ENCODE results near the gene MTMR10.
A peak's percentile ranks its signal among the peaks of the same experiment; 100 is the strongest.

The MTMR10 gene

DNA sequence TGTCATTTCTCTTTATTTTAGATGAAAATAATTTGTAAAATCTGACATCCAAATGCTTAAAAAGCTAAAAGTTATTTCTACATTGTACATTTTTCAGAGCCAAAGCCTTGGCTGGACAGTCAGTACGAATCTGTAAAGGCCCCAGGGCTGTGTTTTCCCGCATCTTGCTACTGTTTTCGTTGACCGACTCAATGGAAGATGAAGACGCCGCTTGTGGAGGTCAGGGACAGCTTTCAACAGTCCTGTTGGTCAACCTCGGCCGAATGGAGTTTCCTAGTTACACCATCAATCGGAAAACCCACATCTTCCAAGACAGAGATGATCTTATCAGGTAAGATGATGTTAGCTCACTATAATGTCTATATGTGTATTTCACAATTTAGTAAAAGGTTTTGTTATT, 77.7 kb downstream of the MTMR10 start:
- DNase-seq (ENCODE audit: low read depth): no peak
- H3K4me3 ChIP-seq (ENCODE audit: control insufficient read depth, low read depth, low read length): no peak overlapping the region
- no peak for TF ChIP-seq CTCF (IDR thresholded peaks at IDR 0.05; ENCODE audit: control insufficient read depth, insufficient read depth, low read depth, low read length, missing control alignments)

- no peak for TF ChIP-seq CTCF (IDR thresholded peaks at IDR 0.05; ENCODE audit: control insufficient read depth, insufficient read depth, low read depth, low read length, missing control alignments)
- DNase-seq (ENCODE audit: low read depth): no peak
- H3K4me3 ChIP-seq (ENCODE audit: control insufficient read depth, low read depth, low read length): no peak overlapping the region
Observed at GRCh38 chr15:30906366-30906765, 85.1 kb downstream of the MTMR10 start.

DNA sequence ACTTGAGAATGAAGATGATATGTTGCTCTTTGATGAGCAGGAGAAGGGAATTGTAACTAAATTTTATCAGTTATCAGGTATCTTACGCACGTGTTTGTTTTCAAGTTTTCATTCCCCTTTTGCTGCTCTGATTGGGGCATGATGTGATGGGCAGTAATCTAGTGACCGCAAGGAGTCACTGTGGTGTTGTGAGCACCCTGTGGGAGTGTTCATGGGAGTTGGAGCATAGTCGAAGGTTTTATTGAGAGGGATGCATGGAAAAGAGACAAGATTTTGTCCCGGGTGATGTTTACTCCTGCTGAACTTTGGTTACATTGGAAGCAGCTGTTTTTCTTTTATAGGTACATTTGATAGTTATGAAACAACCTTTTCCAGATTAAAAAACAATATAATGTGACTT, 85.6 kb downstream of the MTMR10 start:
- TF ChIP-seq CTCF (IDR thresholded peaks at IDR 0.05; ENCODE audit: control insufficient read depth, insufficient read depth, low read depth, low read length, missing control alignments): peak; percentile 51
- no peak for DNase-seq (ENCODE audit: low read depth)
- no peak overlapping the region for H3K4me3 ChIP-seq (ENCODE audit: control insufficient read depth, low read depth, low read length)

GRCh38 chr15:30904812-30905211, 86.6 kb downstream of the MTMR10 start:
- no peak for DNase-seq (ENCODE audit: low read depth)
- no peak for TF ChIP-seq CTCF (IDR thresholded peaks at IDR 0.05; ENCODE audit: control insufficient read depth, insufficient read depth, low read depth, low read length, missing control alignments)
- H3K4me3 ChIP-seq (ENCODE audit: control insufficient read depth, low read depth, low read length): no peak overlapping the region

DNA sequence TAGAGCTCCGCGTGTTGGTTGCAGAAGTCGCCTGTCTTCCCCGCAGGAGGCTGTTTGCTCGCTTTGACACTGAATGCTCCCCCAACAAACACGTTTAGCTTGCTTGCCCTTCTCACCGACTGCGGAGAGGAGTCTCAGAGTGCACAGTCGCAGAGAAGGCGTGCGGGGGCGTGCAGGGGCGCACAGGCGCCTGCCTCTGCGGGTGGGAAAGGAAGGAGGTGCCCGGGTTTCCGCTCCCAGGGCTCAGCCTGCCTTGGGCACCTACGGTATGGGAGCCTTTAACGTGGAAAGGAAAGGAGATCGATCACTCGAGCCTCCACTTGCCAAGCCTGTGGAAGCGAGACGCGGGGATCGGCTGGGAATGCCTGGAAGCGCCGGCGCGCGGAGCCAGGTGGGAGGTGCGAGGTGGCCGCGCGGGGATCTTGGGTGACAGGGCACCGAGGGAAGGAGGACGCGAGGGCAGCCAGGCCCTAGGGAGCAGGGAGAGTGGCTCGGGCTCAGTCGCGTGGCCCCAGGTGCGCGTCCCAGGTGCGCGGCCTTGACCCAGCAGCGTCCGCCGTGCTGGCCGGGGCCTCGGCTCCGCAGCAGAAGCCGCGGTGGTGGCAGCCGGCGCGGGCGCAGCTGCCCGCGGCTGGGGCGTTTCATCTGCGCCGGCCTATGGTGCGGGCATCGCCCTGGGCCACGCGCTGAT, 87.8 kb downstream of the MTMR10 start, which contains the start of gene FAN1:
Gene FAN1 (plus strand): TSS at position 419 of the 691 bp plus-strand sequence. CDS start 749 bp downstream, outside the sequence.
- peak; percentile 10 for TF ChIP-seq CTCF (IDR thresholded peaks at IDR 0.05; ENCODE audit: control insufficient read depth, insufficient read depth, low read depth, low read length, missing control alignments)
- peak; percentile 39 for DNase-seq (ENCODE audit: low read depth)
- peak within 1 kb of the TSS; percentile 82 for H3K4me3 ChIP-seq (ENCODE audit: control insufficient read depth, low read depth, low read length)

DNA sequence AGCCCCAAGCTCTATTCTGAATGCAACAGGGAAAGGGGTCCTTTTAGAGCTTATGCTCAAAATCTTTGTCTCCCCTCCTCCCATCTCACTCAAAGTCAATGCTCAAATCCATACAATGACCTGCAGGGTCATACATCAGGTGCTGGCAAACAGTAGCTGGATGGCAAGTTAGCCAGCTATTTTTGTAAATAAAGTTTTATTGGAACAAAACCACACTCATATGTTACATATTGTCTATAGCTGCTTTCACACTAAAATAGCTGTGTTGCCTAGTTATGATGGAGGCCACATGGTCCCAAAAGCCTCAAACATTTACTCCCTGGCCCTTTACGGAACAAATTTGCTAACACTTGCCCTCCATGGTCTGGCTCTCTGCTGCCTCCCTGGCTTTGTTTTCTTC, 89.5 kb downstream of the MTMR10 start:
- DNase-seq (ENCODE audit: low read depth): no peak
- H3K4me3 ChIP-seq (ENCODE audit: control insufficient read depth, low read depth, low read length): no peak overlapping the region
- TF ChIP-seq CTCF (IDR thresholded peaks at IDR 0.05; ENCODE audit: control insufficient read depth, insufficient read depth, low read depth, low read length, missing control alignments): no peak
